ENCODE data around the gene GMCL2. TPM values are rescaled to one million over a fixed set of nuclear protein-coding genes. Genes with fewer than 3 reads are reported as not detected.

GMCL2 gene
- total and polyA plus RNA-seq, 2 experiments from 2014 or later, result not detected

DNA sequence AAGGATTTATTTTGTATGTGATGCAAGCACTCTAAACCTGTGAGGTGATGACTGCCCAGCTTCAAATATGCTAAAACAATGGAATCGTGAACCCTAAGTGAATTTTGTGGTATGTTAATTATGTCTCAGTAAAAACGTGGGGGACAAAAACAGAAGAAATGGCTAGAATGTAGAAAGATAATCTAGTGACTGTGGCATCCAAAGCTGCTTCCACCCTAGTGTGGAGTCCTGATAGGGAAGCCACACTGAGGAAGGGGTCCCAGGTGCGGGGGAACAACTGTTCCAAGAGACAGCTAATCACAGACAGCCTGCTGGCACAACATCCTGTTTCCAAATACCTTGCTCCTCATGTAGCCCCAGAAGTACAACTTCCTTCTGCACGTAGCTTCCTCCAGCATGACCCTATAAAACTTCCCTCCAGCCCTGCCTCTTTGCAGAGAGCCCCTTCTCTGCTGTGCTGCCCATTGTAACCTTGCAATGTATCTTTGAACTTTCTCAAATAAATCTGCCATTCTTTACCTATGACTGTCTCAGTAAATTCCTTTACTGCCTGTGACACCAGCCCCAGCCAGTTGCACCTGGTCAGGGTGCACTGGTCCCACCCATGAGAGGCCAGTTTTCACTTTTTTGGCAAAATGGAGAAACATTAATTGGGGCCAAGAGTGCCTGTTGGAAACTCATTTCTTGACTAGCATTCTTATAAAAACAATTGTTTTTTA lies 4.9 kb downstream of the GMCL2 start:
- TF ChIP-seq EZH2 (IDR thresholded peaks at IDR 0.05; ENCODE audit: borderline replicate concordance), result no peak
- TF ChIP-seq, protein P1, sequence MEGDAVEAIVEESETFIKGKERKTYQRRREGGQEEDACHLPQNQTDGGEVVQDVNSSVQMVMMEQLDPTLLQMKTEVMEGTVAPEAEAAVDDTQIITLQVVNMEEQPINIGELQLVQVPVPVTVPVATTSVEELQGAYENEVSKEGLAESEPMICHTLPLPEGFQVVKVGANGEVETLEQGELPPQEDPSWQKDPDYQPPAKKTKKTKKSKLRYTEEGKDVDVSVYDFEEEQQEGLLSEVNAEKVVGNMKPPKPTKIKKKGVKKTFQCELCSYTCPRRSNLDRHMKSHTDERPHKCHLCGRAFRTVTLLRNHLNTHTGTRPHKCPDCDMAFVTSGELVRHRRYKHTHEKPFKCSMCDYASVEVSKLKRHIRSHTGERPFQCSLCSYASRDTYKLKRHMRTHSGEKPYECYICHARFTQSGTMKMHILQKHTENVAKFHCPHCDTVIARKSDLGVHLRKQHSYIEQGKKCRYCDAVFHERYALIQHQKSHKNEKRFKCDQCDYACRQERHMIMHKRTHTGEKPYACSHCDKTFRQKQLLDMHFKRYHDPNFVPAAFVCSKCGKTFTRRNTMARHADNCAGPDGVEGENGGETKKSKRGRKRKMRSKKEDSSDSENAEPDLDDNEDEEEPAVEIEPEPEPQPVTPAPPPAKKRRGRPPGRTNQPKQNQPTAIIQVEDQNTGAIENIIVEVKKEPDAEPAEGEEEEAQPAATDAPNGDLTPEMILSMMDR (IDR thresholded peaks at IDR 0.05; ENCODE audit: poor library complexity), result no peak
- no peak for TF ChIP-seq EZH2phosphoT487 (IDR thresholded peaks at IDR 0.05; ENCODE audit: low read depth, severe bottlenecking, unreplicated experiment)
- Histone ChIP-seq H3K4me3 (no peak overlapping the region), H2AFZ (no peak overlapping the region), H3K79me2 (no peaks in the 10 kb centered on the region), H3K36me3 (replicated peaks; ENCODE audit: insufficient read depth, low read depth) (no peaks in the 10 kb centered on the region), H3K27me3 (no peaks in the 10 kb centered on the region), H3K4me1 (ENCODE audit: insufficient read depth) (no peaks in the 10 kb centered on the region), H3K9me3 (ENCODE audit: low read depth) (no peaks in the 10 kb centered on the region), H3K27ac (peak overlapping the region; percentile 14), H3K9me2 (replicated peaks; ENCODE audit: insufficient read depth) (no peaks in the 10 kb centered on the region), H4K20me1 (ENCODE audit: insufficient read depth, poor library complexity, severe bottlenecking) (no peaks in the 10 kb centered on the region), H3K4me2 (no peak overlapping the region)
- DNase-seq (ENCODE audit: low spot score), result no peak
- 59% methylated on average over 4 of the region's 4 CpGs for WGBS (ENCODE audit: low lambda C conversion rate, missing lambda C conversion rate)

DNA sequence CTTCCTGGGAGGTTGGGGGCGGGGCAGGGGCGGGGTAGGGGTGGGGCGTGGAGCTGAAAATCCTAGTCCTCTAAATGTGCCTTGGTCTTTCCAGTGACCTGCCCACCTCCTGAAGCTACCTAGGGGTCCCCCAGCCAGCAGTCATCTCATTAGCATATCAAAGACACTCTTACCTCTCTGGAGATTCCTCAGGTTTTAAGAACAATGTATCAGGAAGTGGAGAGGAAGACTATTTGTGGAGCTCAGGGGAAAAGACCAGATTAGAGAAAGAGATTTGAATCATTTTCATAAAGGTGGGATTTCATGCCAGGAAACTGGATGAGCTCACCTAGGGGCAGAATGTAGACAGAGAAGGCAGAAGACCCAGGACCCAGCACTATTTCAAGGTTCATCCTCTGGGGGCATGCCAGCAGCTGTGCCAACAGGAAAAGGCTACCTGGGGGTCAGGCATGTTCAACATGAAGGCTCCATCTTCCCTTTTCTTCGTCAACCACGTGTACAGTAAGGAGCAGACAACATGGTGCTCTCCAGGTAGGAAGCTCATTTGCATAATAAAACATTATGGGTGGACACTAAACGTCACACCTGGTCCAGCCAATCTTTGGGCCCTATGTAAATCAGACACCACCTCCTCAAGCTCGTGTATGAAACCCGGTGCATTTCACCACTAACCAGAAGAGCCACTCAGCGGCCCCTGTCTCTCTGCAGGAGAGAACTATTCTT lies 6.9 kb downstream of the GMCL2 start:
- DNase-seq (ENCODE audit: low spot score), result no peak
- Histone ChIP-seq H3K9me2 (replicated peaks; ENCODE audit: insufficient read depth) (no peaks in the 10 kb centered on the region), H3K4me1 (ENCODE audit: insufficient read depth) (no peaks in the 10 kb centered on the region), H3K9me3 (ENCODE audit: low read depth) (no peaks in the 10 kb centered on the region), H2AFZ (no peak overlapping the region), H3K36me3 (replicated peaks; ENCODE audit: insufficient read depth, low read depth) (no peaks in the 10 kb centered on the region), H3K27ac (no peak overlapping the region), H3K27me3 (no peaks in the 10 kb centered on the region), H3K79me2 (no peaks in the 10 kb centered on the region), H3K4me2 (no peak overlapping the region), H4K20me1 (ENCODE audit: insufficient read depth, poor library complexity, severe bottlenecking) (no peaks in the 10 kb centered on the region), H3K4me3 (no peak overlapping the region)
- TF ChIP-seq EZH2phosphoT487 (IDR thresholded peaks at IDR 0.05; ENCODE audit: low read depth, severe bottlenecking, unreplicated experiment) (no peak), EZH2 (IDR thresholded peaks at IDR 0.05; ENCODE audit: borderline replicate concordance) (no peak)
- TF ChIP-seq, protein P1 (IDR thresholded peaks at IDR 0.05; ENCODE audit: poor library complexity), result no peak
- WGBS (ENCODE audit: low lambda C conversion rate, missing lambda C conversion rate), result 27% methylated on average over 9 of the region's 9 CpGs

DNA sequence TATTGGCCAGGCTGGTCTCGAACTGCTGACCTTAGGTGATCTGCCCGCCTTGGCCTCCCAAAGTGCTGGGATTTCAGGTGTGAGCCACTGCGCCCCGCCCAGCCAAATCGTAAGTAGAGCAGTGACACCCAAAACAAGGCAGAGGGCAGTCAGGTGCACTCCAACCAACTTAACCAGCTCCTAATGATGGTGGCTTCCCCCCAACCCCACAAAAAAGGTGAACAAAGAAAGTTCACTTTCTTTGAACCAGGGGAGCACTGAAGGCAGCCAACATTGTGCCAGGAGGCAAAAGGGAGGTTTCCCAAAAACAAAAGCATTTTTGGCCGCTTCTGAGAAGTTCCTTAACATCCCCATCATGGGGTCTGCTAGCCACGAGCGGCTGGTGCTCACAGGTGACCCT lies 9.6 kb downstream of the GMCL2 start:
- Histone ChIP-seq H3K4me2 (no peak overlapping the region), H3K4me1 (ENCODE audit: insufficient read depth) (no peaks in the 10 kb centered on the region), H2AFZ (no peak overlapping the region), H4K20me1 (ENCODE audit: insufficient read depth, poor library complexity, severe bottlenecking) (no peaks in the 10 kb centered on the region), H3K4me3 (no peak overlapping the region), H3K36me3 (replicated peaks; ENCODE audit: insufficient read depth, low read depth) (no peaks in the 10 kb centered on the region), H3K9me3 (ENCODE audit: low read depth) (no peaks in the 10 kb centered on the region), H3K9me2 (replicated peaks; ENCODE audit: insufficient read depth) (no peaks in the 10 kb centered on the region), H3K27me3 (no peaks in the 10 kb centered on the region), H3K27ac (no peak overlapping the region), H3K79me2 (no peaks in the 10 kb centered on the region)
- WGBS (ENCODE audit: low lambda C conversion rate, missing lambda C conversion rate), result 88% methylated on average over 8 of the region's 8 CpGs
- TF ChIP-seq, protein P1 (IDR thresholded peaks at IDR 0.05; ENCODE audit: poor library complexity), result no peak
- TF ChIP-seq EZH2phosphoT487 (IDR thresholded peaks at IDR 0.05; ENCODE audit: low read depth, severe bottlenecking, unreplicated experiment) (no peak), EZH2 (IDR thresholded peaks at IDR 0.05; ENCODE audit: borderline replicate concordance) (no peak)
- no peak for DNase-seq (ENCODE audit: low spot score)
